Measurements from ENCODE around the gene RNF144A. TPM values are rescaled to one million over a fixed set of nuclear protein-coding genes. Genes with fewer than 3 reads are reported as not detected.

RNF144A gene
- total RNA-seq, 1 experiment from 2014 or later: 10.6 TPM

DNA sequence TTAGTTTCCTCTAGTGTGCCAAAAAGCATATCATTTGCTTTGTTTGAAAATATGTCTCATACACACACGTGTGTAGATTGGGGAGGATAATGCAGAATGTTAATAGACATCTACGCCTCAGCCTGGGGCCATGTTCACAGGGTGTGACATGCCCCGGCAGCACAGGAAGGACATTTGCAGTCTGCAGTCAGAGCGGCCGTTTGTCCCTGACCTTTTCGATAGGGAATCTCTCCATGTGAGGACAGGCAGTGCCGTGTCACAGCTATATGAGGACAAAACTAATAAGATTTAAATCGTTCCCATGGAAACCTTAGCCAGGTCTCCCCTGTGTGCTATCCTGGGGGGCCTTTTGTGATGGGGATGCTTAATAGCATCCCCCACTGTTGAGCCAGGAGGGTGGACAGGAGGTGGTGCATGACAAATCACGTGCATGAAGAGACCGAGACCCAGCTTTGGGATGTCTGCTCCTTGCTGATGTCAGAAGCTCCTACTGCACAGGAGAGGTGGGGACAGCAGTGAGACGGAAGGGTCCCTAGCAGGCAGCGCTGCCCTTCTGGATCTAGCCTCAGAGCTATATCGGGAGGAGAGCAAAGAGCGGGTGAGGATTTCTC, 100.6 kb downstream of the RNF144A start:
- Histone ChIP-seq H3K18ac (ENCODE audit: insufficient read length, low read depth, low read length) (no peak overlapping the region), H4K91ac (ENCODE audit: insufficient read length, low read depth, low read length) (no peak overlapping the region), H3K4me1 (ENCODE audit: insufficient read depth, low read length) (no peaks in the 10 kb centered on the region)

More for the DNA sequence above, 100.6 kb downstream of the RNF144A start:
- H2BK5ac ChIP-seq (ENCODE audit: insufficient read length, low read length): no peak overlapping the region
- no peak overlapping the region for H2BK15ac ChIP-seq (ENCODE audit: low read depth, low read length)
- no peak overlapping the region for H2BK20ac ChIP-seq (ENCODE audit: low read depth, low read length, poor library complexity, severe bottlenecking)
- H3K14ac ChIP-seq (ENCODE audit: insufficient read depth, low read length): no peak overlapping the region
- H3K56ac ChIP-seq (ENCODE audit: insufficient read length, low read depth, low read length): no peak overlapping the region
- no peak overlapping the region for H3K4me2 ChIP-seq (ENCODE audit: insufficient read depth, insufficient read length, low read length)
- no peak overlapping the region for H3K27ac ChIP-seq (ENCODE audit: insufficient read length, low read depth, low read length)
- H4K5ac ChIP-seq (ENCODE audit: insufficient read length, low read depth, low read length): no peak overlapping the region
- H3K23ac ChIP-seq (ENCODE audit: insufficient read length, low read depth, low read length): no peak overlapping the region
- H3T11ph ChIP-seq (ENCODE audit: low read length): no peak overlapping the region
- H4K20me1 ChIP-seq (ENCODE audit: control insufficient read depth, insufficient read depth, insufficient read length): no peaks in the 10 kb centered on the region
- no peak overlapping the region for H3K4me3 Mint-ChIP-seq
- no peak overlapping the region for H2BK12ac ChIP-seq (ENCODE audit: insufficient read length, low read depth, low read length)
- no peak overlapping the region for H4K8ac ChIP-seq (replicated peaks; ENCODE audit: insufficient read length, low read depth, low read length)
- no peaks in the 10 kb centered on the region for H3K79me2 ChIP-seq (ENCODE audit: insufficient read depth, low read length)
- no peak overlapping the region for H3K9ac ChIP-seq (ENCODE audit: extremely low read depth, insufficient read length, low read length)
- H2BK120ac ChIP-seq (ENCODE audit: low read depth, low read length, poor library complexity, severe bottlenecking): no peak overlapping the region
- TF ChIP-seq, protein P1, sequence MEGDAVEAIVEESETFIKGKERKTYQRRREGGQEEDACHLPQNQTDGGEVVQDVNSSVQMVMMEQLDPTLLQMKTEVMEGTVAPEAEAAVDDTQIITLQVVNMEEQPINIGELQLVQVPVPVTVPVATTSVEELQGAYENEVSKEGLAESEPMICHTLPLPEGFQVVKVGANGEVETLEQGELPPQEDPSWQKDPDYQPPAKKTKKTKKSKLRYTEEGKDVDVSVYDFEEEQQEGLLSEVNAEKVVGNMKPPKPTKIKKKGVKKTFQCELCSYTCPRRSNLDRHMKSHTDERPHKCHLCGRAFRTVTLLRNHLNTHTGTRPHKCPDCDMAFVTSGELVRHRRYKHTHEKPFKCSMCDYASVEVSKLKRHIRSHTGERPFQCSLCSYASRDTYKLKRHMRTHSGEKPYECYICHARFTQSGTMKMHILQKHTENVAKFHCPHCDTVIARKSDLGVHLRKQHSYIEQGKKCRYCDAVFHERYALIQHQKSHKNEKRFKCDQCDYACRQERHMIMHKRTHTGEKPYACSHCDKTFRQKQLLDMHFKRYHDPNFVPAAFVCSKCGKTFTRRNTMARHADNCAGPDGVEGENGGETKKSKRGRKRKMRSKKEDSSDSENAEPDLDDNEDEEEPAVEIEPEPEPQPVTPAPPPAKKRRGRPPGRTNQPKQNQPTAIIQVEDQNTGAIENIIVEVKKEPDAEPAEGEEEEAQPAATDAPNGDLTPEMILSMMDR (conservative IDR thresholded peaks at IDR 0.05): no peak
- H3K4me1 Mint-ChIP-seq: peaks cover 12% of the 10 kb centered on the region in 2 experiments
- no peak overlapping the region for H3K4ac ChIP-seq (ENCODE audit: low read depth, low read length)
- H3K9me3 Mint-ChIP-seq: no peaks in the 10 kb centered on the region
- peak overlapping the region in 2 of 3 experiments; percentile 38 to 63; a peak in 4 of 7 replicates for H3K27ac Mint-ChIP-seq
- no peaks in the 10 kb centered on the region for H3K79me1 ChIP-seq (ENCODE audit: insufficient read depth, low read depth, low read length, poor library complexity, severe bottlenecking)
- no peaks in the 10 kb centered on the region; the same call in 1 of the 2 replicates for H3K27me3 Mint-ChIP-seq (ENCODE audit: low read depth)
- H3K9me3 ChIP-seq (ENCODE audit: control insufficient read depth, low read depth, low read length): no peaks in the 10 kb centered on the region
- H3K36me3 Mint-ChIP-seq (ENCODE audit: insufficient read depth in 1 of 3, low read depth in 3 of 3): peaks cover 0 to 8% (median 5%) of the 10 kb centered on the region in 3 experiments; a peak in 3 of 7 replicates
- no peak overlapping the region for H2AK5ac ChIP-seq (ENCODE audit: insufficient read length, low read length)
- no peaks in the 10 kb centered on the region for H3K23me2 ChIP-seq (ENCODE audit: insufficient read length, low read depth, low read length, poor library complexity, severe bottlenecking)
- peak; percentile 13 for DNase-seq
- no peak overlapping the region for H2AFZ ChIP-seq (ENCODE audit: low read length)
- WGBS (ENCODE audit: extremely low coverage, insufficient read length, low lambda C conversion rate): no CpG with 5 or more reads among the region's 14 CpGs
- no peaks in the 10 kb centered on the region for H3K27me3 ChIP-seq (ENCODE audit: insufficient read depth, low read length)

Data from H9 (cell line).